GM23338 (cell line): ENCODE data around the gene ADGRV1. TPM values are rescaled to one million over a fixed set of nuclear protein-coding genes. Genes with fewer than 3 reads are reported as not detected.

ENCODE experiments used
- ATAC-seq: fragments of 200-7000 bp; cut with Tn5 transposase; 3 replicates; pipeline ENCODE4 v1.9.1; 2020
- DNase-seq: peaks from one replicate; pipeline ENCODE4 v3.0.0-alpha.2; 2015; ENCODE audit warnings: low spot score
- H2AFZ ChIP-seq: fragments of 200-600 bp; sonication (generic); 2 replicates; pipeline ENCODE4 v1.8.0; 2016; ENCODE audit warnings: antibody characterized with exemption, mild to moderate bottlenecking, moderate library complexity
- H3F3A ChIP-seq: fragments of 200-600 bp; sonication (generic); replicated peaks from 2 replicates; pipeline ENCODE4 v1.8.0; 2017; ENCODE audit warnings: antibody characterized with exemption, mixed run types, low read depth
- H3K27ac ChIP-seq: fragments of 200-600 bp; sonication (generic); 2 replicates; pipeline ENCODE4 v1.6.1; 2016; ENCODE audit warnings: low read depth
- H3K27me3 ChIP-seq: fragments of 200-600 bp; sonication (generic); 2 replicates; pipeline ENCODE4 v1.8.0; 2016; ENCODE audit warnings: mild to moderate bottlenecking, mixed run types, moderate library complexity; ENCODE audit not compliant: insufficient read depth
- H3K36me3 ChIP-seq: fragments of 200-600 bp; sonication (generic); 2 replicates; pipeline ENCODE4 v1.8.0; 2016; ENCODE audit warnings: mild to moderate bottlenecking; ENCODE audit not compliant: insufficient read depth
- H3K4me1 ChIP-seq: fragments of 200-600 bp; sonication (generic); 2 replicates; pipeline ENCODE4 v1.8.0; 2016; ENCODE audit warnings: mild to moderate bottlenecking, moderate library complexity; ENCODE audit not compliant: insufficient read depth
- H3K4me2 ChIP-seq: fragments of 200-600 bp; sonication (generic); 2 replicates; pipeline ENCODE4 v1.7.1; 2017; ENCODE audit warnings: mixed run types
- H3K4me3 ChIP-seq: fragments of 200-600 bp; sonication (generic); 2 replicates; pipeline ENCODE4 v1.6.1; 2016; ENCODE audit warnings: mixed run types
- H3K79me2 ChIP-seq: fragments of 200-600 bp; sonication (generic); replicated peaks from 2 replicates; pipeline ENCODE4 v1.8.0; 2017; ENCODE audit warnings: mild to moderate bottlenecking; ENCODE audit not compliant: insufficient read depth
- H3K9me2 ChIP-seq: fragments of 200-600 bp; sonication (generic); 2 replicates; pipeline ENCODE4 v1.8.0; 2017; ENCODE audit not compliant: insufficient read depth
- H4K20me1 ChIP-seq: fragments of 200-600 bp; sonication (generic); replicated peaks from 2 replicates; pipeline ENCODE4 v1.8.0; 2017; ENCODE audit warnings: mild to moderate bottlenecking; ENCODE audit not compliant: insufficient read depth
- H3K27ac Mint-ChIP-seq: 2 replicates; pipeline ENCODE4 v1.8.0; 2020; ENCODE audit warnings: inconsistent platforms, mild to moderate bottlenecking, moderate library complexity, mixed read lengths
- H3K27me3 Mint-ChIP-seq: 3 replicates; pipeline ENCODE4 v1.8.0; 2022; ENCODE audit warnings: low read depth, mild to moderate bottlenecking, moderate library complexity, mixed read lengths, inconsistent platforms; ENCODE audit not compliant: insufficient read depth, poor library complexity
- H3K36me3 Mint-ChIP-seq: 3 replicates; pipeline ENCODE4 v1.8.0; 2021; ENCODE audit warnings: low read depth, mild to moderate bottlenecking, inconsistent platforms, moderate library complexity, mixed read lengths
- H3K4me1 Mint-ChIP-seq: 3 replicates; pipeline ENCODE4 v1.8.0; 2020; ENCODE audit warnings: mild to moderate bottlenecking, inconsistent platforms, mixed read lengths
- H3K4me3 Mint-ChIP-seq: 3 replicates; pipeline ENCODE4 v1.8.0; 2021; ENCODE audit warnings: moderate library complexity, mild to moderate bottlenecking, inconsistent platforms, mixed read lengths
- H3K9me3 Mint-ChIP-seq: 3 replicates; pipeline ENCODE4 v1.8.0; 2020; ENCODE audit warnings: moderate library complexity, mild to moderate bottlenecking, inconsistent platforms, mixed read lengths
- ETS1 ChIP-seq: IDR thresholded peaks from 2 replicates; pipeline ENCODE4 v1.6.1; 2016; ENCODE audit warnings: antibody characterized with exemption
- EZH2 ChIP-seq: fragments of 200-600 bp; sonication (generic); IDR thresholded peaks from one replicate; pipeline ENCODE4 v1.8.0; 2017; ENCODE audit warnings: antibody characterized with exemption, mild to moderate bottlenecking, low read depth; ENCODE audit not compliant: unreplicated experiment
- EZH2phosphoT487 ChIP-seq: fragments of 200-600 bp; sonication (generic); IDR thresholded peaks from one replicate; pipeline ENCODE4 v1.8.1; 2018; ENCODE audit warnings: antibody characterized with exemption; ENCODE audit not compliant: unreplicated experiment
- NANOG ChIP-seq: IDR thresholded peaks from 2 replicates; pipeline ENCODE4 v1.6.1; 2016; ENCODE audit warnings: antibody characterized with exemption, borderline replicate concordance
- REST ChIP-seq: IDR thresholded peaks from one replicate; pipeline ENCODE4 v1.6.1; 2018; ENCODE audit warnings: antibody characterized with exemption; ENCODE audit not compliant: unreplicated experiment
- ZNF114 ChIP-seq: fragments of 250-450 bp; sonication (Bioruptor Pico); IDR thresholded peaks from 2 replicates; pipeline ENCODE4 v1.5.0; 2020; ENCODE audit warnings: mild to moderate bottlenecking, moderate library complexity
- polyA plus RNA-seq: library from polyadenylated mRNA; unstranded; fragments of >200 nt; fragmentation: Nextera tagmentation; extraction: Ambion mirVana; gene quantifications from 2 replicates; pipeline ENCODE4 v1.2.1, GENCODE V29; 2016
- total RNA-seq: library from RNA; depleted of rRNA; stranded (reverse); fragments of >200 nt; shearing (Covaris generic); gene quantifications from 2 replicates; pipeline ENCODE4 v1.2.3, GENCODE V29; 2014

The ADGRV1 gene
- total and polyA plus RNA-seq, 2 experiments from 2014 or later = 46.1 to 149 TPM

- TF ChIP-seq REST (no peak), ETS1 (no peak)
Observed at GRCh38 chr5:91118354-91118753, 559.8 kb downstream of the ADGRV1 start (continued).

- Histone ChIP-seq H4K20me1 (no peaks in the 10 kb centered on the region), H3K36me3 (no peaks in the 10 kb centered on the region), H3K9me2 (no peaks in the 10 kb centered on the region), H3F3A (no peaks in the 10 kb centered on the region), H2AFZ (no peak overlapping the region), H3K79me2 (no peaks in the 10 kb centered on the region), H3K27me3 (no peaks in the 10 kb centered on the region), H3K4me2 (no peak overlapping the region), H3K27ac (no peak overlapping the region), H3K4me1 (no peaks in the 10 kb centered on the region), H3K4me3 (no peak overlapping the region)
- TF ChIP-seq NANOG = no peak
- TF ChIP-seq ETS1 = no peak
- no peak for TF ChIP-seq EZH2
- TF ChIP-seq EZH2phosphoT487 = no peak
- TF ChIP-seq ZNF114 (CRISPR knock-in tag) = no peak
- DNase-seq (no peak), ATAC-seq (no peak)
- Mint-ChIP-seq H3K27ac (no peak overlapping the region), H3K27me3 (no peaks in the 10 kb centered on the region), H3K9me3 (no peaks in the 10 kb centered on the region), H3K36me3 (no peaks in the 10 kb centered on the region), H3K4me1 (peaks cover 4% of the 10 kb centered on the region; the same call in 2 of the 3 replicates), H3K4me3 (no peak overlapping the region)
Observed at GRCh38 chr5:91118796-91119195, 560.2 kb downstream of the ADGRV1 start.

GRCh38 chr5:91119217-91119616 lies 560.6 kb downstream of the ADGRV1 start:
- Histone ChIP-seq H3K4me1 (no peaks in the 10 kb centered on the region), H2AFZ (no peak overlapping the region), H3K27ac (no peak overlapping the region), H3F3A (no peaks in the 10 kb centered on the region), H3K4me3 (no peak overlapping the region), H4K20me1 (no peaks in the 10 kb centered on the region), H3K79me2 (no peaks in the 10 kb centered on the region), H3K27me3 (no peaks in the 10 kb centered on the region), H3K9me2 (no peaks in the 10 kb centered on the region), H3K36me3 (no peaks in the 10 kb centered on the region), H3K4me2 (no peak overlapping the region)
- H3K27ac Mint-ChIP-seq = no peak overlapping the region
- H3K9me3 Mint-ChIP-seq = no peaks in the 10 kb centered on the region
- DNase-seq (no peak), ATAC-seq (no peak)
- no peaks in the 10 kb centered on the region for H3K36me3 Mint-ChIP-seq
- H3K4me3 Mint-ChIP-seq = no peak overlapping the region
- peaks cover 4% of the 10 kb centered on the region; the same call in 2 of the 3 replicates for H3K4me1 Mint-ChIP-seq
- H3K27me3 Mint-ChIP-seq = no peaks in the 10 kb centered on the region
- TF ChIP-seq ETS1 = no peak
- no peak for TF ChIP-seq REST
- TF ChIP-seq NANOG = no peak
- TF ChIP-seq EZH2 = no peak
